HCT116 (cell line): ENCODE measurements around the gene INF2.

Source experiments
- CTCF ChIP-seq, 3 experiments: fragments of 200-600 bp in 1 of 3; sonication (generic) in 1 of 3; IDR thresholded peaks in 2 of 3; conservative IDR thresholded peaks in 1 of 3; 2 replicates each; pipeline ENCODE4 v1.5.1; 2012 to 2017; ENCODE audit warnings: low read depth in 2 of 3, low read length in 2 of 3, antibody characterized with exemption in 1 of 3, borderline replicate concordance in 1 of 3, control low read depth in 1 of 3, mild to moderate bottlenecking in 1 of 3, mixed read lengths in 1 of 3, mixed run types in 1 of 3, moderate library complexity in 1 of 3; ENCODE audit not compliant: insufficient read depth in 1 of 3
- EZH2 ChIP-seq: fragments of 200-600 bp; sonication (generic); IDR thresholded peaks from 2 replicates; pipeline ENCODE4 v1.6.1; 2017; ENCODE audit warnings: antibody characterized with exemption, mixed run types
- FOSL1 ChIP-seq: IDR thresholded peaks from 2 replicates; pipeline ENCODE4 v1.6.1; 2012; ENCODE audit warnings: low read depth
- POLR2A ChIP-seq: IDR thresholded peaks from 2 replicates; pipeline ENCODE4 v1.7.0; 2011; ENCODE audit warnings: borderline replicate concordance; ENCODE audit not compliant: insufficient read depth, insufficient read length; ENCODE audit errors: extremely low read depth
- POLR2AphosphoS5 ChIP-seq: IDR thresholded peaks from 2 replicates; pipeline ENCODE4 v1.6.1; 2011; ENCODE audit warnings: mild to moderate bottlenecking, low read depth, low read length, moderate library complexity
- RAD21 ChIP-seq: IDR thresholded peaks from 2 replicates; pipeline ENCODE4 v1.6.1; 2012; ENCODE audit warnings: low read depth, mild to moderate bottlenecking
- SIN3A ChIP-seq: IDR thresholded peaks from 2 replicates; pipeline ENCODE4 v1.6.1; 2012; ENCODE audit warnings: low read depth

DNA sequence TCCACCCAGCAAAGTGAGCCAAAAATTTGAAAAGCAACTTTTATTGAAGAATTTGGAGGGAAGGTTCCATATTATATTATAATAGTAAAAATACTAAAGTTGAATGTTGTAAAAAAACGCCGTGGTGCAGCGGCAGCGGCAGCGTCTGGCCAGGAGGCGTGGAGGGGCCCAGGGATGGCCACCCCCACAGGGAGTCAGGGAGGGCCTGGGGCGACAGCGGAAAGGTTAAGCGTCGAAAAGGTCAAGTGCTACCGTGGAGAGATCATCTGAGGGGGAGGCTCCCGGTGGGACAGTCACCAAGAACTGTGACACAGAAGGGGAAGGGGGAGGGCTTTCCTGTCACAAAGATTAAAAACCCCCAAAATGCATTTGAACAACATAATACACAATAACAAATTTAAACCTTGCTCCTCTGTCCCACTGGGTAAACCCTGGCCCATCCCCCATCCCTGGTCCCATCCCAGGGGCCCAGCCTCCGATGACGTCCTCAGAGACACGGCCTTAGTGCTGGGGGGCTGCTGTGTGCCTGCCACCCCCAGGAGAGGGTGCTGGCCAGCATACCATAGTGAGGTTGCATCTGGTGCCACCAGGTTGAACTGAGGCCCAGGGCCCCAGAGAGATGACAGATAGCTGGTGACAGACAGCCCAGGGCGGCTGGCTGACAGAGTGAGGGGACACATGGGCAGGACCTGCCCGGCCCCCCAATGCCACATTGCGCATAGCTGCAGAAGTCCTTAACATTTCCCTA, 80.1 kb downstream of the INF2 start:
- TF ChIP-seq POLR2AphosphoS5 (no peak), EZH2 (no peak), POLR2A (no peak), SIN3A (no peak), CTCF (IDR thresholded peaks at IDR 0.05 in 2 of 3, conservative IDR thresholded peaks at IDR 0.05 in 1 of 3; ENCODE audit: borderline replicate concordance in 1 of 3, insufficient read depth in 1 of 3, low read depth in 2 of 3, low read length in 2 of 3) (no peak), RAD21 (no peak), FOSL1 (no peak)
